Activated CD4-positive, alpha-beta T cell treated with anti-CD3 and anti-CD28 coated beads, Interleukin-2, amount 50 U/mL, for 16 hours (primary cell): ENCODE data around the gene CARMIL1.
"Not testable (repeated sequence)": the region's sequence is repeated elsewhere in the genome, so short reads cannot be mapped to it uniquely, and the experiment has no call there.

Experiments
- DNase-seq: peaks from one replicate; pipeline ENCODE4 v3.0.0-alpha.2; 2020

Gene CARMIL1

GRCh38 chr6:25414755-25415154, 135.6 kb downstream of the CARMIL1 start:
- no peak for DNase-seq

DNA sequence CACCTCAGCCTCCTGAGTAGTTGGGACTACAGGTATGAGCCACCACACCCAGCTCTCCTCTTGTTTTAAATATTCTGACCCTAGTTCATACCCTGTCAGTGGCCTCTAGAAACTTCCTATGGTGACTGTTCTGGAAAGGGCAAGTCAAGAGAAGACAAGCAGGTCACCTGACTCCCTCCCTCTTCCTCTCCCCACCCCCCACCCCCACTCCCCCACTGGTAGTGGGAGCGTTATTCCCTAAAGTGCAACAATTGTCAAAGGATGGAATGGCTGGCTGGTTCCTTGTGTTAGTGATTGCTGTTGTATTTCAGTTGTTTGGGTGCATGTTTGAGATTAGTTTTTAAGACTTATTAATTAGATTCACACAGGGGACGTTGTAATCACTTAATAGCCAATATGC, 136.1 kb downstream of the CARMIL1 start:
- DNase-seq = no peak

DNA sequence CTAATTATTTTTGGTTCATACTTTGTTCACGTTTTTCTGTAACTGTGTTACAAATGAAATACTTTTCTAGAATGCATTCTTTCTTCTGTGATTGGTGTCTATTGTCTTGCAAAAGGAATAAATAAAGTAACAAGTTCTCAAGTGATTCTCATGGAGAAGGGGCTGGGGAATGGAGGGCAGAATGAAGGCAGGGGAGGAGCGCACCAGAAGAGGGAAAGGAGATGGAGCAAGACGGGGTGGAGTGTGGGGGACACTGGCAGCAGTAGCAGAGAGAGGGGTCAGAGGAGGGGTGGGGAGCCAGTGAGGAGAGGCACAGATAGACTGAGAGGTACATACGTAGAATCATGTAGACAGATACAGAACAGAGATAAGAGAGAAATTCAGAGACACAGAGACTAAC, 136.5 kb downstream of the CARMIL1 start:
- DNase-seq = no peak

GRCh38 chr6:25417046-25417605, 138.0 kb downstream of the CARMIL1 start:
- DNase-seq = no peak

- DNase-seq = no peak
These were observed 139.4 kb downstream of the CARMIL1 start for GRCh38 chr6:25418454-25419052.

- DNase-seq = no peak
These were observed 140.7 kb downstream of the CARMIL1 start for GRCh38 chr6:25419879-25420278.

DNA sequence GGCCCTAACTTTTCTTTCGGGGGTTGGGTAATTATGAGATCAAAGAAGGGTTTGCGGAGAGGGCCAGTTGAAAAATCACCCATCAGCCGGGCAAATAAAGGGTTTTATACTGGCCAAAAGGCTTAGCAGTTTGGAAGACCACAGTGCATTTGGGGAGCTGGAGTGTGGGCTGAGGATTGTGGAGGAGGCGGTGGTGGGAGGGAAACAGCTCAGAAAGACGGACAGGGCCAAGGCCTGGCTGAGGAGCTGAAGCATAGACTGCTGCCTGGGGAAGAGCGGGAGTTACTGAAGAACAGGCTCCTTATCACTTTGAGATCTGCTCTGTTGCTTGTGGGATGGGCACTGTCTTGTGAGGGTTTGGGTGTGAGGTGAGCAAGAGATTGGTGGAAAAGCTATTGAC, 144.2 kb downstream of the CARMIL1 start:
- no peak for DNase-seq

DNA sequence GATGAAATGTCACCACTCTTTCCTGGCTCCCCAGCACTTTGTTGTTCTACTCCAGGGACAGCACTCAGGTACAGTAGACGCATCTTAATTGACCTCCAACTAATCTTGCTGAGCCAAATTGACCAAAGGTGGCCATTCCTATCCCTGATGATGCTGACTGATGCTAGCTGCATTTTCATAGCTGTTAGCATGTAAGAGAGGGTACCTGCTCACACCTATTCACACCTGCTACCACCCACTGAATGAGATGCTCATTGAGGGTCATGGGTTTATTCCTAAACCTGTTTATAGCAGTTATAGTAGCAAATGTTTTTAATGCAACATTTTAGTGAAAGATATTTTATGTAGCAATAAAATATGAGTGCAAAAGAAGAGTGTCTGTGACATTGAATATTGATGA, 145.1 kb downstream of the CARMIL1 start:
- no peak for DNase-seq

DNA sequence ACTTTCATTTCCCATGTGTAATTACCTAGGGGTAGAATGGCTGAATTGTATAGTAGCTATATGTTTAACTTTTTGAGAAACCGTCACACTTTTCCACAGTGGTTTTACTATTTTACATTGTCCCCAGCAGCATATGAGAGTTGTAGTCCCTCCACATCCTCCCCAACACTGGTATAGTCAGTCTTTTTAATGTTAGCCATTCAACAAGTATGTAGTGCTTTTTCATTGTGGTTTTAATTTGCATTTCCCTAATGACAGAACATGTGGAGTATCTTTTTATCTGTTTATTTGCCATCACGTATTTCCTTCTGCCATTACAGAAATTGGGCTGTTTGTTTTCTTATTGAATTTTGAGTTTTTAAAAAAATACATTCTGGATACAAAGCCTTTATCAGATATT, 148.4 kb downstream of the CARMIL1 start:
- no peak for DNase-seq

GRCh38 chr6:25428758-25429317, 149.7 kb downstream of the CARMIL1 start:
- DNase-seq = no peak

DNA sequence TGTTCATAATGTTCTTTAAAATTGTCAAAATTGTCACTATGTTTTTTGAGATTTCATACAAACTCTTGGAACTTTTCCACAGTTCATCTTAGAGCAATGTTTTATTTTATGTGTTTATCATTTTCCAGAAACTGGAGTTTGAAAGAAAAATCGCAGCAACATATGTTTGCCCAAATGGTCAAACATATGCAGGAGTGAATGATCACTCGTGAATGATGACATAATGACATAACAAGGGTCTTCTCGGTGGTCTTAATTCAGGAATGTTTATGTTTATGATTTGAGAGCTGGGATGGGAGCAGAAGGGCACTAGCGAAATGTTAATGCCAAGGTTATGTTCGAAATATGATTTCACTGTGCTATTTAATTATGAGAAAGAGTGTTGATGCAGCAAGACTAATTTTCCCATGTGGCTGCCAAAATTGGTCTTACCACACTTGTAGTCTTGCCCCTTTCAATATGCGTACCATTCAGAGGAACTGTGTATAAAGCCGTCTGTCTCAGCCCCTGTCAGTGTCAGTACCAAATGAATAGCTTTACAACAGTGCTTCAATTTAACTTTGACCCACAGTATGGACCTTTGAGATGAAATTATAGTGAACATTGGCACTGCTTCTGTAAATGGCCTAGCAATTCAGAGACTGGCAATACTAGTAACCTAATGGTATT, 152.3 kb downstream of the CARMIL1 start:
- DNase-seq = no peak

DNA sequence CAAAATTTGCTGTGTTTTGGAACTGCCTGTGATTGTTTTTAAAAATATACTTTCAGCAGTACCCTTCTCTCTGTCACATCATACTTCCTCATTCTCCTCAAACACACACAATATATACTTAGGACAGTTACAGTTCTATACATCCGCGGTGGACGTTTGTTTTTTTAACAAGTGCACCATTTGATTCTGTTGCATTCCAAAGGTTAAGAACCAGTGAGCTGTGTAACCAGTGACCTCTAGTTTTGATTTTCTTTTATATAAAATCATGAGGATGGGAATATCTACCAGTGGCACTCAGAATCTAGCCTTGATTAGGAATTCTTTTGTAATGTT, 152.8 kb downstream of the CARMIL1 start:
- DNase-seq = no peak

DNA sequence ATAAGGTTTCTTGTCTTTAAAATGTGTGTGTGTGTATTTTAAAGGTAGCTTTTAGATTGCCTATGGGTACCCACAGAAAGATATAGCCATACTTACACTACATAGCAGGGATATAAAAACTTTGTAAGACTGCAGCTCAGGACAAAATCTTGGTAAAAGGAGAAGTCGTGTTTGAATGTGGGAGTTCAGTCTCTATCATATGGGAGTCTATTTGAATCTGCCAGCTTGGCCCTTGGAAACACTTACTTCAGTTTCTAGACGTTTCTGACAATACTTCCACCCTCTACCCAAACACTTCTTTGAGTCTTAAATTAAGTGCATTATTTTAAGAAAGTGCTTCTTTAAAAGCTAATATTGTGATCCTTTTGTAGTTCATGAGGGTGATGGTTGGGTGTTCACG, 155.7 kb downstream of the CARMIL1 start:
- no peak for DNase-seq

DNA sequence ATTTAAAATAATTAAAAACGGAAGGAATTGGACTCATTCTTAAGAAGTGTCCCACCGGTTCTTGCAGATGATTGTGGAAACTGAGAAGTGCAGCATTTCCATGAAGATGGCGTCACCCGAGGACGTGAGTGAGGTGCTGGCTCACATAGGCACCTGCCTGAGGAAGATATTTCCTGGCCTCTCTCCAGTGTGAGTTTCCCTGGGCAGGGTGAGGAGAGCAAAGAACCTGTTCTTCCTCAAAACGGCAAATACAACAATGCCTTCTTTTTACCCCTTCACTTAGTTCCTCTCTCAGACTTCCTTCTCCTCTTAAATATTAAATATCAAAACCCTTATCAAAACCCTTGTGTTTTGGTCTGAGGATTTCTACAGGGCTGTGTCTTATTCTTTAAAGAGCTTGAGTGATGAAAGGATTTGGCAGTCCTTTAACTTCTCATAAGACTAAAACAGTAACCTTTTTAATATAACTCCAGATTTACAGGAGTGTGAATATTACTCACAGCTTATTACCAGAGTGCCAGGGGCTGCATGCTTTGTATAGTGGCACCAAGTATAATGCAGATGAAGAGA, 156.3 kb downstream of the CARMIL1 start:
- DNase-seq = no peak

DNA sequence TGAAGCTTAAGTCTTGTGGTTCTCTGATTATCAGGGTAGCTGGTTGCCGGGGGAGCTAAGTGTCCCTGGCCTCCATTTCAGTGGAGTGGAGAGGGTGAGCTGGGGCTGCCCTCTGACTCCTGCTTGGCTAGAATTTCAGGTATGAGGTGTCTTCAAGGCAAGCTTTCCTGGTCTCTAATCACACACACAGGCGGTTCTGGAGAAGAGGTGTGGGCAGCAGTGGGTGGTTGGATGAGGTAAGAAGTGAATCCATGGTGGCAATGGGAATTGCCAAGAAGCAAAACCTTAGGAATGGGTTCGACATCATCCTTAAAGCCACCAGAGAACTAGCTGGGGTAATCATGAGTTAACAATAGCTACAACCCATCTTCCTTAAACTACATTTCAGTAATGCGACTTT, 157.6 kb downstream of the CARMIL1 start:
- no peak for DNase-seq

DNA sequence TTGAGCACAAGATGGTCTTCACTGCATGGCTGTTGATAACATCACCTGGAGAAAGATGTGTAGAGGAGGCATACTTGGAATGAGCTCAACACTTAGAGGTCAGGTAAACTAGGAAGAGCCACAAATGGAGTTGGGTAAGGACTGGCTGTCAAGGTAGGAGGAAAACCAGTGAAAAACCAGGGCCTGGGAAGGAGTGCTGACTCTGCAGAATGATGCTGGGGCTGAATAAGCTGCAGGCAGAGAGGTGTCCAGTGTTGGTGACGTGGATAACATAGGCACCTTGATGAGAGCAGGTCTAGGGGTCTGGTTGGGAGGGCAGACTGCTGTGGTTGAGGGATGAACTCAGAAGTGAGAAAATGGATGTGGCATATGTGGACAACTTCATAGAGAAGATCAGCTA, 160.2 kb downstream of the CARMIL1 start:
- DNase-seq = no peak

- no peak for DNase-seq
These were observed 162.6 kb downstream of the CARMIL1 start for GRCh38 chr6:25441663-25442270.

- no peak for DNase-seq
These were observed 163.7 kb downstream of the CARMIL1 start for GRCh38 chr6:25442898-25443297.

GRCh38 chr6:25444521-25444920, 165.3 kb downstream of the CARMIL1 start:
- not testable (repeated sequence) for DNase-seq

- no peak for DNase-seq
These were observed 167.8 kb downstream of the CARMIL1 start for GRCh38 chr6:25446830-25447569.

DNA sequence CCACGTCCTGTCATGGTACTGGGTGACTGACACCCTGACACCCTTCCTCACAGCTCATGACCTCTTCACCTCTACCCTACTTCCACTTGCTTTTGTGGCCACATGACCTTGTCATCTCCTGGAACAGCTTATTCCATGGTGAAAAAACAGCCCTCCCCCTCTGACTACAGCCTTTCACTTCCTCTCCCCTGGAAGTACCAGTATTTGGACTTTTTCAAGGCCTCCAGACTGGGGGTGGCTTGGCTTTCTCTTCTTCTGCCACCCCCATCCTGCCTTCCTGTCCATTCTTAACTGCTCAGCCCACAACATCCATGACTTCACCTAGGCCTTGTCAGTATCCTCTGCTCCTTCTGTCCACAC, 168.4 kb downstream of the CARMIL1 start:
- no peak for DNase-seq

GRCh38 chr6:25448965-25449538, 169.9 kb downstream of the CARMIL1 start:
- DNase-seq = no peak

DNA sequence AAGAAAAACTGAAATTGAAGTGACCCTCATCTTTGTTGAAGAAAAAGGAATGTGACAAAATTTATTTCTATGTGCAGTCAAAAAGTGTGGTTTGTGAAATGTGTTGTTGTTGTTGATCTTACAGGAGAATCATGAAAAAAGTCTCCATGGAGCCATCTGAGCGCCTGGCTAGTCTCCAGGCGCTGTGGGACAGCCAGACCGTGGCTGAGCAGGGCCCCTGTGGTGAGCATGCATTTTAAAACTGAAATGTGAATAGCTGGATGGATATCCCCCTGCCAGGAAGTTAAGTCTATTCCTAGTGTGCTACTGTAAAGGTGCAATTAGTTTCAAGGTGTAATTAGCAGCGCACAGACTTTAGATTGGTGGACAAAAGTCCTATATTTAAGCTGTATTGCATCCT, 170.6 kb downstream of the CARMIL1 start:
- DNase-seq = no peak
